Measurements from ENCODE around the gene ADAMTSL5.

DNA sequence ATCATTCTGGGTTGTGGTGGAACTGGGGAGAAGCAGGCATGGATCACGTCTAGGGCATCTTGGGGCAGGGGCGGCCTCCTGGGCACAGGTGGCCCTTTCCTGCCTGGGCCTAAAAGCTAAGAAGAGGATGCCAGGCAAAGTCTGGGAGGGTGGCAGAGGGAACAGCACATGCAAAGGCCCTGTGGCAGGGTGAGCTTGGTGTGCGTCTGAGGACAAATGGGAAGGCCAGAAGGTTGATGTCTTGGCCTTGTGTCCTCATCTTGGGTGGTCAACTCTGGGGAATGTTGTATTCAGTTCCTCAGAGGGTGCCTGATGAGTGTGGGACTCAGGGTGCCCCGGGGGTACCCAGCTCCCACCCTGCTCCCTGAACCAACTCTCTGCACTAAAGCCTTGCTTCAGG is 5.7 kb upstream of the ADAMTSL5 start:
- TF ChIP-seq CTCF (IDR thresholded peaks at IDR 0.05) = no peak
- TF ChIP-seq POLR2A (IDR thresholded peaks at IDR 0.05) = no peak
- TF ChIP-seq EP300 (IDR thresholded peaks at IDR 0.05) = no peak
